H1 (cell line): ENCODE results near the gene ZAR1. TPM values are rescaled to one million over a fixed set of nuclear protein-coding genes. Genes with fewer than 3 reads are reported as not detected.

Source experiments
- polyA plus RNA-seq, 7 experiments: library from polyadenylated mRNA; depleted of rRNA in 3 of 7; stranded (reverse) in 5 of 7; unstranded in 2 of 7; fragments of >200 nt in 5 of 7; fragments of 200-250 nt in 2 of 7; gene quantifications; 1 replicate in 5 of 7; 2 replicates in 1 of 7; 4 replicates in 1 of 7; pipeline versions ENCODE4 v1.2.1 to v1.2.3, GENCODE V29; 2011 to 2013; ENCODE audit warnings: missing spikeins in 2 of 7, mixed read lengths in 2 of 7
- total RNA-seq: library from RNA; stranded (reverse); fragmentation: NEBNext Ultra II Directional; extraction: Animal tissue kit (Norgen Biotek cat#: 25700); gene quantifications from 2 replicates; pipeline ENCODE4 v1.2.1, GENCODE V29; 2021
- TF ChIP-seq, protein P1 (sequence below): fragments of 300-600 bp; sonication (generic); IDR thresholded peaks from 2 replicates; pipeline ENCODE4 v1.7.1; 2012; ENCODE audit warnings: low read length, moderate library complexity, mild to moderate bottlenecking, inconsistent platforms; ENCODE audit not compliant: insufficient replicate concordance
- TF ChIP-seq, protein P2 (sequence below): IDR thresholded peaks from 2 replicates; pipeline ENCODE4 v1.6.1; 2012; ENCODE audit warnings: inconsistent platforms

Gene ZAR1
- total and polyA plus RNA-seq, 2 of the 8 experiments (the other 6 are each of a cell fraction or from before 2014, with no cell fraction given), result 0.33 to 0.78 TPM

DNA sequence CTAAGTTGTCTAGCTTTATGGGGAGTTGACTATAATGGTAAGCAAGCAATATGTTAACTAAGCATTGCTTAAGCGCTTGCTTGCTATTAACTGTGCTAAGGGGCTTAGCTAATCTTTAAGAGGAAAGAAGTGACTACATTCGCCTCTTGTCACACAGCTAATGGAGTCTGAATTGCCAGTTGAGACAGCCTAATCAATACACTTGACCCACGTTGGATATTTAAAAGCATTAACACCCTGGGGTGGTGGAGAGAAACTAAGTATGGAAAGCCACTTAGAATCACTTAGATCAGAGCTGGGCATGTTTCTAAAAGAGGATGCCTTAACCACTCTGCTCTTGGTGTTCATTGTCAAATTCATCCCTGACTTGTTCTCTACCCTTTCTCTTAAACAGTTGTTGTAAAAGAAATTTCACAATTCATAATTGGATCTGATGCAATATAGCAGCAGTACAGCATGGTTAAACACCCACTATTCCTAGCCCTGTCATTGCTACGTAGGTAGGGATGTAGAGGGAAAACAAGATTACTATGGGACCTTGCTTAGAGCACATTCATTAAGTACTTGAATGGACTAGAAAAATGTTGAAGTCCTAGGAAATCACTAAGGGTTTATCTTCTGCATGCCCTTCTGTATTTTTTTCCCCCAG is 3.5 kb downstream of the ZAR1 start (continued):
- TF ChIP-seq, protein P1, sequence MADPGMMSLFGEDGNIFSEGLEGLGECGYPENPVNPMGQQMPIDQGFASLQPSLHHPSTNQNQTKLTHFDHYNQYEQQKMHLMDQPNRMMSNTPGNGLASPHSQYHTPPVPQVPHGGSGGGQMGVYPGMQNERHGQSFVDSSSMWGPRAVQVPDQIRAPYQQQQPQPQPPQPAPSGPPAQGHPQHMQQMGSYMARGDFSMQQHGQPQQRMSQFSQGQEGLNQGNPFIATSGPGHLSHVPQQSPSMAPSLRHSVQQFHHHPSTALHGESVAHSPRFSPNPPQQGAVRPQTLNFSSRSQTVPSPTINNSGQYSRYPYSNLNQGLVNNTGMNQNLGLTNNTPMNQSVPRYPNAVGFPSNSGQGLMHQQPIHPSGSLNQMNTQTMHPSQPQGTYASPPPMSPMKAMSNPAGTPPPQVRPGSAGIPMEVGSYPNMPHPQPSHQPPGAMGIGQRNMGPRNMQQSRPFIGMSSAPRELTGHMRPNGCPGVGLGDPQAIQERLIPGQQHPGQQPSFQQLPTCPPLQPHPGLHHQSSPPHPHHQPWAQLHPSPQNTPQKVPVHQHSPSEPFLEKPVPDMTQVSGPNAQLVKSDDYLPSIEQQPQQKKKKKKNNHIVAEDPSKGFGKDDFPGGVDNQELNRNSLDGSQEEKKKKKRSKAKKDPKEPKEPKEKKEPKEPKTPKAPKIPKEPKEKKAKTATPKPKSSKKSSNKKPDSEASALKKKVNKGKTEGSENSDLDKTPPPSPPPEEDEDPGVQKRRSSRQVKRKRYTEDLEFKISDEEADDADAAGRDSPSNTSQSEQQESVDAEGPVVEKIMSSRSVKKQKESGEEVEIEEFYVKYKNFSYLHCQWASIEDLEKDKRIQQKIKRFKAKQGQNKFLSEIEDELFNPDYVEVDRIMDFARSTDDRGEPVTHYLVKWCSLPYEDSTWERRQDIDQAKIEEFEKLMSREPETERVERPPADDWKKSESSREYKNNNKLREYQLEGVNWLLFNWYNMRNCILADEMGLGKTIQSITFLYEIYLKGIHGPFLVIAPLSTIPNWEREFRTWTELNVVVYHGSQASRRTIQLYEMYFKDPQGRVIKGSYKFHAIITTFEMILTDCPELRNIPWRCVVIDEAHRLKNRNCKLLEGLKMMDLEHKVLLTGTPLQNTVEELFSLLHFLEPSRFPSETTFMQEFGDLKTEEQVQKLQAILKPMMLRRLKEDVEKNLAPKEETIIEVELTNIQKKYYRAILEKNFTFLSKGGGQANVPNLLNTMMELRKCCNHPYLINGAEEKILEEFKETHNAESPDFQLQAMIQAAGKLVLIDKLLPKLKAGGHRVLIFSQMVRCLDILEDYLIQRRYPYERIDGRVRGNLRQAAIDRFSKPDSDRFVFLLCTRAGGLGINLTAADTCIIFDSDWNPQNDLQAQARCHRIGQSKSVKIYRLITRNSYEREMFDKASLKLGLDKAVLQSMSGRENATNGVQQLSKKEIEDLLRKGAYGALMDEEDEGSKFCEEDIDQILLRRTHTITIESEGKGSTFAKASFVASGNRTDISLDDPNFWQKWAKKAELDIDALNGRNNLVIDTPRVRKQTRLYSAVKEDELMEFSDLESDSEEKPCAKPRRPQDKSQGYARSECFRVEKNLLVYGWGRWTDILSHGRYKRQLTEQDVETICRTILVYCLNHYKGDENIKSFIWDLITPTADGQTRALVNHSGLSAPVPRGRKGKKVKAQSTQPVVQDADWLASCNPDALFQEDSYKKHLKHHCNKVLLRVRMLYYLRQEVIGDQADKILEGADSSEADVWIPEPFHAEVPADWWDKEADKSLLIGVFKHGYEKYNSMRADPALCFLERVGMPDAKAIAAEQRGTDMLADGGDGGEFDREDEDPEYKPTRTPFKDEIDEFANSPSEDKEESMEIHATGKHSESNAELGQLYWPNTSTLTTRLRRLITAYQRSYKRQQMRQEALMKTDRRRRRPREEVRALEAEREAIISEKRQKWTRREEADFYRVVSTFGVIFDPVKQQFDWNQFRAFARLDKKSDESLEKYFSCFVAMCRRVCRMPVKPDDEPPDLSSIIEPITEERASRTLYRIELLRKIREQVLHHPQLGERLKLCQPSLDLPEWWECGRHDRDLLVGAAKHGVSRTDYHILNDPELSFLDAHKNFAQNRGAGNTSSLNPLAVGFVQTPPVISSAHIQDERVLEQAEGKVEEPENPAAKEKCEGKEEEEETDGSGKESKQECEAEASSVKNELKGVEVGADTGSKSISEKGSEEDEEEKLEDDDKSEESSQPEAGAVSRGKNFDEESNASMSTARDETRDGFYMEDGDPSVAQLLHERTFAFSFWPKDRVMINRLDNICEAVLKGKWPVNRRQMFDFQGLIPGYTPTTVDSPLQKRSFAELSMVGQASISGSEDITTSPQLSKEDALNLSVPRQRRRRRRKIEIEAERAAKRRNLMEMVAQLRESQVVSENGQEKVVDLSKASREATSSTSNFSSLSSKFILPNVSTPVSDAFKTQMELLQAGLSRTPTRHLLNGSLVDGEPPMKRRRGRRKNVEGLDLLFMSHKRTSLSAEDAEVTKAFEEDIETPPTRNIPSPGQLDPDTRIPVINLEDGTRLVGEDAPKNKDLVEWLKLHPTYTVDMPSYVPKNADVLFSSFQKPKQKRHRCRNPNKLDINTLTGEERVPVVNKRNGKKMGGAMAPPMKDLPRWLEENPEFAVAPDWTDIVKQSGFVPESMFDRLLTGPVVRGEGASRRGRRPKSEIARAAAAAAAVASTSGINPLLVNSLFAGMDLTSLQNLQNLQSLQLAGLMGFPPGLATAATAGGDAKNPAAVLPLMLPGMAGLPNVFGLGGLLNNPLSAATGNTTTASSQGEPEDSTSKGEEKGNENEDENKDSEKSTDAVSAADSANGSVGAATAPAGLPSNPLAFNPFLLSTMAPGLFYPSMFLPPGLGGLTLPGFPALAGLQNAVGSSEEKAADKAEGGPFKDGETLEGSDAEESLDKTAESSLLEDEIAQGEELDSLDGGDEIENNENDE, result no peak
- TF ChIP-seq, protein P2, sequence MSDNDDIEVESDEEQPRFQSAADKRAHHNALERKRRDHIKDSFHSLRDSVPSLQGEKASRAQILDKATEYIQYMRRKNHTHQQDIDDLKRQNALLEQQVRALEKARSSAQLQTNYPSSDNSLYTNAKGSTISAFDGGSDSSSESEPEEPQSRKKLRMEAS, result no peak
